Measurements from ENCODE around the gene CEACAM7. TPM values are rescaled to one million over a fixed set of nuclear protein-coding genes. Genes with fewer than 3 reads are reported as not detected.

The CEACAM7 gene
- 0.16 TPM for total RNA-seq
- long read RNA-seq = 0 reads

DNA sequence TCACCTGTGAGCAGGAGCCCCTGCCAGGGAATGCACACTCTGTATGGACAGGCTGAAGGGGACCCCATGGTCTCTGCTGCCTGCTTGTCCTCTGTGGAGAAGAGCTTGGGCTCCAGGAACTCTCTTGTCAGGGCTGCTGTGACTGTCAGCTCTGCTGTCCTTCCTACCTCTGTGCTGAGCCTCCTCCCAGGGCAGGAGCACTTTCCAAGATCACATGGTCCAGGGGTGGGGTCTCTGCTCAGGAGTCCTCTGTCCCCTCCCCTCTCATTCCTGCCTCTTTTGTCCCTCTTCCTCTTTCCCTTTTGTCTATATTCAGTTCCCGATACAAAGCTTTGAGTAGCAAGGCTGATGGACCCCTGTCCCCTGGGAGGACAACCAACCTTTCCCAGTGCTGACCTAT, at the start of gene CEACAM7:
TSS of gene CEACAM7 (minus strand) at position 173 of the 400 bp plus-strand sequence. CDS start at position 68, 105 bp downstream.
- no peak for DNase-seq
- Histone ChIP-seq H3K4me3 (no peak within 1 kb of the TSS), H3K4me1 (no peaks in the 10 kb centered on the region), H3K9me3 (replicated peaks) (peaks cover 17% of the 10 kb centered on the region), H3K36me3 (no peaks in the 10 kb centered on the region), H3K27me3 (ENCODE audit: low read depth) (peaks cover 96% of the 10 kb centered on the region), H3K27ac (replicated peaks) (no peak within 1 kb of the TSS)
- intact Hi-C loops (cut with micrococcal nuclease) = no loop called here
- TF ChIP-seq, protein P1, sequence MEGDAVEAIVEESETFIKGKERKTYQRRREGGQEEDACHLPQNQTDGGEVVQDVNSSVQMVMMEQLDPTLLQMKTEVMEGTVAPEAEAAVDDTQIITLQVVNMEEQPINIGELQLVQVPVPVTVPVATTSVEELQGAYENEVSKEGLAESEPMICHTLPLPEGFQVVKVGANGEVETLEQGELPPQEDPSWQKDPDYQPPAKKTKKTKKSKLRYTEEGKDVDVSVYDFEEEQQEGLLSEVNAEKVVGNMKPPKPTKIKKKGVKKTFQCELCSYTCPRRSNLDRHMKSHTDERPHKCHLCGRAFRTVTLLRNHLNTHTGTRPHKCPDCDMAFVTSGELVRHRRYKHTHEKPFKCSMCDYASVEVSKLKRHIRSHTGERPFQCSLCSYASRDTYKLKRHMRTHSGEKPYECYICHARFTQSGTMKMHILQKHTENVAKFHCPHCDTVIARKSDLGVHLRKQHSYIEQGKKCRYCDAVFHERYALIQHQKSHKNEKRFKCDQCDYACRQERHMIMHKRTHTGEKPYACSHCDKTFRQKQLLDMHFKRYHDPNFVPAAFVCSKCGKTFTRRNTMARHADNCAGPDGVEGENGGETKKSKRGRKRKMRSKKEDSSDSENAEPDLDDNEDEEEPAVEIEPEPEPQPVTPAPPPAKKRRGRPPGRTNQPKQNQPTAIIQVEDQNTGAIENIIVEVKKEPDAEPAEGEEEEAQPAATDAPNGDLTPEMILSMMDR (IDR thresholded peaks at IDR 0.05; ENCODE audit: borderline replicate concordance) = no peak

DNA sequence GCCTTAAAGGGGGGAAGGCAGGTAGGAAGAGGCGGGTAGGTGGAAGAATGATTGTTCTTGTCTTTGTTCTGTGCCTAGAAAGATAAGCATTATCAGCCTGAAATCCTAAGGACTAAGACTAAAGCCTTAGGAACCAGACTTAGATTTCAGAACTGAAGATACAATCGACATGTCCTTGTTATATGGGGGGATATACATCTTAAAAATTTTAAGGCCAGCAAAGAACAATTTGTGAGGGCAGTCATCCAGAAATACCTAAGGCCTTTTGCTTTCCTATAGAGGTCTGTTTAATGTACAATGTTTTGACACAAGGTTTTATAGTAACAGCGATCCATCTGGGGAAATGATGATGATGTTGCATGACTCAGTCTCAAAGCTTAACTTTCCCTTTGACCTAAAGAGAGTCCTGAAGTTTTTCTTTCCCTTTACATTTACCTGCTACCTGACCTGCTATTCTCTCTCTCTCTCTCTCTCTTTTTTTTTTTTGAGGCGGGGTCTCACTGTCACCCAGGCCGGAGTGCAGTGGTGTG, 47.1 kb upstream of the CEACAM7 start:
- Histone ChIP-seq H3K9me3 (replicated peaks) (no peaks in the 10 kb centered on the region), H3K27me3 (ENCODE audit: low read depth) (peaks cover 84% of the 10 kb centered on the region), H3K36me3 (no peaks in the 10 kb centered on the region), H3K4me1 (no peaks in the 10 kb centered on the region), H3K27ac (replicated peaks) (no peak overlapping the region), H3K4me3 (no peak overlapping the region)
- TF ChIP-seq, protein P1 (IDR thresholded peaks at IDR 0.05; ENCODE audit: borderline replicate concordance) = no peak
- intact Hi-C loops (cut with micrococcal nuclease) = no loop called here
- DNase-seq = no peak

DNA sequence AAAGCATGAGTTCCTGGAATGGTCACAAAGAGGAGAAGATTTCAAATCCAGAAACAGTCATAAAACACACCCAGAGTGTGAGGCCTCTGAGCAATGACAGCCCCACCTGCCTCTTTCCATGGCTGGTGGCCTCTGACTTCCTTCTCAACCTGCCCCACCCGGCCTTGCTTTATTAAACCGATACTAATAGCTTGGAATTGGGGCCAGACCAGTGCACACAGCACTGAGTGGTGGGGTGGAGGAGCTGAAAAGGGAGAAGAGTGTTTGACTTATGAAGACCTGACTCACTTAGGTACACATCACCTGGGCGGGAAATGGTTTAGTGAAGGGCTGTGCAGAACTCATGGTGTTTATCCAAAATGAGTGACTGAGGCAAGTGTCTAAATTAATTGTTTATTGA, 46.5 kb upstream of the CEACAM7 start:
- intact Hi-C loops (cut with micrococcal nuclease) = no loop called here
- H3K36me3 ChIP-seq = no peaks in the 10 kb centered on the region
- TF ChIP-seq, protein P1 (IDR thresholded peaks at IDR 0.05; ENCODE audit: borderline replicate concordance) = no peak
- H3K27me3 ChIP-seq (ENCODE audit: low read depth) = peaks cover 83% of the 10 kb centered on the region
- no peaks in the 10 kb centered on the region for H3K9me3 ChIP-seq (replicated peaks)
- no peak overlapping the region for H3K27ac ChIP-seq (replicated peaks)
- no peak for DNase-seq
- H3K4me1 ChIP-seq = no peaks in the 10 kb centered on the region
- H3K4me3 ChIP-seq = no peak overlapping the region

DNA sequence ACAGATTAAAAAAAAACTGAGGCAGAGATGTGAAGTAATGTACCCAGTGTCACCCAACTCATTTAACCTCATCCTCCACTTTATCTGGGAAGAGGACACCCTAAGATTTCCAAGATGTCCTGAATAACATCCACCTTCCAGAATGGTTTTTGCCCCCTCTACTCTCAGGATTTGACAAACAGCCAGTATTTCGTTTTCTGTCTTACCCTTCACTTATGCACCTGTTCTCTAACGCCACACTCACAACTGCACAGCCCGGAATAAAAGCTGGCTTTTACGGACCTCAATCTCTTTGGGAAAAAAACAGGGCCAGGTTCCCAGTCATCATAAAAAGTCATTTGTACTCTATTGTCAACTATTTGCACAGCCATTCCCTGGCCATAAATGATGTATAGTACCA, 46.1 kb upstream of the CEACAM7 start:
- intact Hi-C loops (cut with micrococcal nuclease) = no loop called here
- H3K4me1 ChIP-seq = no peaks in the 10 kb centered on the region
- H3K9me3 ChIP-seq (replicated peaks) = no peaks in the 10 kb centered on the region
- H3K27ac ChIP-seq (replicated peaks) = no peak overlapping the region
- H3K27me3 ChIP-seq (ENCODE audit: low read depth) = peaks cover 83% of the 10 kb centered on the region
- no peak overlapping the region for H3K4me3 ChIP-seq
- no peak for DNase-seq
- TF ChIP-seq, protein P1 (IDR thresholded peaks at IDR 0.05; ENCODE audit: borderline replicate concordance) = no peak
- H3K36me3 ChIP-seq = no peaks in the 10 kb centered on the region

DNA sequence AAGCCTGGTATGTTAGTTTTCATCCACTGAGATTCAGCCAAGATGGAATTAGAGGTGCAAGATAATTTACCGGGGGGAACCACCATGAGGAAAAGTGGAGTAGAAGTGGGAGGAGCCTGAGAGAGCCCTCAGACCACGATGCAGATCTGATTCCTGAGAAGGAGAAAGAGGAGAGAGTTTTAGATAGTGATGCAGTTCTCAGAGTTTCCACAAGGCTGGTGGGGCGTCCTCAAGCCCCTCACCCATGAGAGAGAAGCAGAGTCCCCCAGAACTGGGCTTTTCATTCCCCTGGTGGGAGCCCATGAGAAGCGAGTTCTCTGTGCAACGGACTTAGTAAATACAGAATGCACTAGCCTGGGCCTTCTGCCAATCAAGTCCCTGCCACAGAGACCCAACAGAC, 38.4 kb upstream of the CEACAM7 start:
- Histone ChIP-seq H3K27me3 (ENCODE audit: low read depth) (peaks cover 81% of the 10 kb centered on the region), H3K27ac (replicated peaks) (no peak overlapping the region), H3K36me3 (no peaks in the 10 kb centered on the region), H3K9me3 (replicated peaks) (no peaks in the 10 kb centered on the region), H3K4me1 (no peaks in the 10 kb centered on the region), H3K4me3 (no peak overlapping the region)
- no peak for DNase-seq
- intact Hi-C loops (cut with micrococcal nuclease) = no loop called here
- TF ChIP-seq, protein P1 (IDR thresholded peaks at IDR 0.05; ENCODE audit: borderline replicate concordance) = no peak

Measured in left ventricle myocardium inferior (tissue), 1 donor.